ENCODE data around the gene PPTC7. TPM values are rescaled to one million over a fixed set of nuclear protein-coding genes. Genes with fewer than 3 reads are reported as not detected.

Gene PPTC7
- total RNA-seq, 1 experiment from 2014 or later, result 18.3 TPM

Other genes starting within 250 kb of the PPTC7 start
- 48.7 and 52.4 TPM in 2 replicates for gene ANAPC7, start 179.6 kb downstream of the PPTC7 start, total RNA-seq (2021)
- gene ARPC3, start 133.0 kb downstream of the PPTC7 start, total RNA-seq (2021), result 167 and 229 TPM in 2 replicates
- gene GPN3, start 115.1 kb downstream of the PPTC7 start, total RNA-seq (2021), result 28.5 and 35.1 TPM in 2 replicates
- gene FAM216A, start 114.5 kb downstream of the PPTC7 start, total RNA-seq (2021), result 7.7 and 8.0 TPM in 2 replicates
- gene VPS29, start 81.2 kb downstream of the PPTC7 start, total RNA-seq (2021), result 78.3 and 114 TPM in 2 replicates
- 1.6 and 2.3 TPM in 2 replicates for gene RAD9B, start 81.0 kb downstream of the PPTC7 start, total RNA-seq (2021)
- 58.3 and 66.8 TPM in 2 replicates for gene TCTN1, start 30.8 kb upstream of the PPTC7 start, total RNA-seq (2021)
- gene HVCN1, start 105.8 kb upstream of the PPTC7 start, total RNA-seq (2021), result 3.4 and 3.6 TPM in 2 replicates
- 149 and 170 TPM in 2 replicates for gene PPP1CC, start 159.6 kb upstream of the PPTC7 start, total RNA-seq (2021)